H1 (cell line): ENCODE results near the gene EIF4E2. TPM values are rescaled to one million over a fixed set of nuclear protein-coding genes. Genes with fewer than 3 reads are reported as not detected.

Experiments used
- CTCF ChIA-PET: fragments of 300-600 bp; sonication (Branson Sonifier 250); formaldehyde crosslinking; loops from one replicate; lab custom pipeline; 2021; ENCODE audit not compliant: partially characterized antibody; lab: Charles Lee
- POLR2A ChIA-PET: fragments of 300-600 bp; sonication (Branson Sonifier 250); formaldehyde crosslinking; loops from one replicate; lab custom pipeline; 2021; ENCODE audit warnings: inconsistent platforms; ENCODE audit not compliant: partially characterized antibody; lab: Charles Lee
- DNase-seq, 2 experiments: peaks; one replicate each; pipeline versions ENCODE4 v3.0.0 to v3.0.0-alpha.2; 2010 to 2022; ENCODE audit warnings: low spot score in 2 of 2, low read depth in 1 of 2, mixed read lengths in 1 of 2
- FAIRE-seq: peaks from 2 replicates; lab custom pipeline; 2011; peaks lifted over from hg19 to GRCh38; lab: Jason Lieb, UNC
- H2AFZ ChIP-seq: 2 replicates; pipeline ENCODE4 v1.8.1; 2012; ENCODE audit warnings: low read length, inconsistent platforms
- H2AK5ac ChIP-seq: 2 replicates; pipeline ENCODE4 v1.6.1; 2013; ENCODE audit warnings: low read depth, low read length
- H2BK120ac ChIP-seq: replicated peaks from 2 replicates; pipeline ENCODE3; 2013; ENCODE audit warnings: low read depth, low read length, inconsistent platforms
- H2BK12ac ChIP-seq: 2 replicates; pipeline ENCODE4 v1.6.1; 2013; ENCODE audit warnings: low read depth, low read length
- H2BK15ac ChIP-seq: 2 replicates; pipeline ENCODE4 v1.6.1; 2013; ENCODE audit warnings: low read length
- H2BK20ac ChIP-seq: 2 replicates; pipeline ENCODE4 v1.6.1; 2013; ENCODE audit warnings: low read length
- H2BK5ac ChIP-seq: 2 replicates; pipeline ENCODE4 v1.6.1; 2013; ENCODE audit warnings: low read depth, low read length
- H3K14ac ChIP-seq: 2 replicates; pipeline ENCODE4 v1.6.1; 2013; ENCODE audit warnings: inconsistent platforms; ENCODE audit not compliant: insufficient read length
- H3K18ac ChIP-seq: 2 replicates; pipeline ENCODE4 v1.6.1; 2013; ENCODE audit warnings: low read length; ENCODE audit errors: extremely low read depth
- H3K23ac ChIP-seq: 2 replicates; pipeline ENCODE4 v1.6.1; 2013; ENCODE audit warnings: inconsistent platforms; ENCODE audit not compliant: insufficient read length
- H3K23me2 ChIP-seq: 2 replicates; pipeline ENCODE4 v1.6.1; 2013; ENCODE audit warnings: low read depth, low read length
- H3K27ac ChIP-seq: 2 replicates; pipeline ENCODE4 v1.6.1; 2011; ENCODE audit warnings: low read depth, low read length, inconsistent platforms
- H3K27me3 ChIP-seq, 4 experiments: replicated peaks in 1 of 4; 1 replicate in 1 of 4; 2 replicates in 3 of 4; pipeline versions ENCODE4 v1.6.1 to v1.8.1; 2011 to 2013; ENCODE audit warnings: low read length in 3 of 4, mild to moderate bottlenecking in 3 of 4, inconsistent platforms in 2 of 4, mixed read lengths in 2 of 4, moderate library complexity in 1 of 4; ENCODE audit not compliant: control insufficient read depth in 3 of 4, insufficient read depth in 3 of 4; ENCODE audit errors: extremely low read depth in 1 of 4
- H3K36me3 ChIP-seq, 4 experiments: 2 replicates each; pipeline versions ENCODE4 v1.6.1 to v1.8.1; 2011 to 2013; ENCODE audit warnings: mild to moderate bottlenecking in 4 of 4, low read length in 3 of 4, moderate library complexity in 2 of 4, control low read depth in 1 of 4, inconsistent platforms in 1 of 4; ENCODE audit not compliant: insufficient read depth in 4 of 4, control insufficient read depth in 2 of 4
- H3K4ac ChIP-seq: replicated peaks from 2 replicates; pipeline ENCODE3; 2013; ENCODE audit warnings: low read length, low read depth, mixed read lengths, inconsistent platforms; ENCODE audit not compliant: insufficient read length
- H3K4me1 ChIP-seq, 4 experiments: replicated peaks in 1 of 4; 1 replicate in 1 of 4; 2 replicates in 3 of 4; pipeline versions ENCODE4 v1.6.1 to v1.8.1; 2011 to 2013; ENCODE audit warnings: low read length in 3 of 4, inconsistent platforms in 2 of 4, mixed read lengths in 1 of 4; ENCODE audit not compliant: insufficient read depth in 4 of 4, control insufficient read depth in 3 of 4
- H3K4me2 ChIP-seq, 2 experiments: 2 replicates each; pipeline versions ENCODE4 v1.6.1 to v1.8.1; 2011 to 2013; ENCODE audit warnings: low read depth in 2 of 2, low read length in 2 of 2, control low read depth in 1 of 2, inconsistent platforms in 1 of 2, mild to moderate bottlenecking in 1 of 2; ENCODE audit not compliant: insufficient read depth in 1 of 2
- H3K4me3 ChIP-seq, 4 experiments: fragments of 200-600, 300-600 bp in 1 of 4; sonication (generic), shearing (Covaris generic), sonication (Bioruptor Twin) in 1 of 4; 2 replicates each; pipeline versions ENCODE4 v1.5.1 to v1.8.1; 2011 to 2016; ENCODE audit warnings: low read length in 4 of 4, low read depth in 3 of 4, control low read depth in 2 of 4, inconsistent platforms in 2 of 4, mild to moderate bottlenecking in 2 of 4, mixed read lengths in 1 of 4, moderate library complexity in 1 of 4; ENCODE audit not compliant: insufficient read depth in 2 of 4; ENCODE audit errors: extremely low read depth in 1 of 4
- H3K56ac ChIP-seq: replicated peaks from 2 replicates; pipeline ENCODE3; 2013; ENCODE audit warnings: low read depth, mild to moderate bottlenecking, mixed read lengths, low read length, inconsistent platforms; ENCODE audit not compliant: insufficient read length
- H3K79me1 ChIP-seq: 2 replicates; pipeline ENCODE4 v1.6.1; 2013; ENCODE audit warnings: low read depth, low read length, control low read depth
- H3K79me2 ChIP-seq, 2 experiments: 2 replicates each; pipeline versions ENCODE4 v1.6.1 to v1.8.1; 2012 to 2013; ENCODE audit warnings: low read length in 2 of 2, mild to moderate bottlenecking in 2 of 2, inconsistent platforms in 1 of 2; ENCODE audit not compliant: insufficient read depth in 2 of 2, control insufficient read depth in 1 of 2
- H3K9ac ChIP-seq, 4 experiments: replicated peaks in 1 of 4; 1 replicate in 1 of 4; 2 replicates in 3 of 4; pipeline versions ENCODE4 v1.6.1 to v1.8.1; 2011 to 2013; ENCODE audit warnings: low read depth in 3 of 4, low read length in 3 of 4, control low read depth in 2 of 4, mild to moderate bottlenecking in 2 of 4, moderate library complexity in 2 of 4, inconsistent platforms in 1 of 4; ENCODE audit errors: extremely low read depth in 1 of 4
- H3K9me3 ChIP-seq, 2 experiments: 2 replicates each; pipeline versions ENCODE4 v1.6.1 to v1.8.1; 2012 to 2013; ENCODE audit warnings: mild to moderate bottlenecking in 2 of 2, moderate library complexity in 2 of 2, control low read depth in 1 of 2, inconsistent platforms in 1 of 2, low read depth in 1 of 2, low read length in 1 of 2, mixed read lengths in 1 of 2; ENCODE audit not compliant: insufficient read depth in 2 of 2
- H4K20me1 ChIP-seq, 2 experiments: replicated peaks in 1 of 2; 2 replicates each; pipeline versions ENCODE3 to v1.8.1; 2011 to 2013; ENCODE audit warnings: inconsistent platforms in 2 of 2, low read length in 2 of 2, mild to moderate bottlenecking in 1 of 2; ENCODE audit not compliant: insufficient read depth in 2 of 2, control insufficient read depth in 1 of 2
- H4K5ac ChIP-seq: 2 replicates; pipeline ENCODE4 v1.6.1; 2013; ENCODE audit warnings: low read length, low read depth, mixed read lengths, inconsistent platforms; ENCODE audit not compliant: insufficient read length
- H4K8ac ChIP-seq: 2 replicates; pipeline ENCODE4 v1.8.0; 2013; ENCODE audit warnings: mild to moderate bottlenecking, moderate library complexity, low read length, inconsistent platforms; ENCODE audit not compliant: insufficient read depth; ENCODE audit errors: extremely low read depth
- H4K91ac ChIP-seq: replicated peaks from 2 replicates; pipeline ENCODE3; 2013; ENCODE audit warnings: low read length, mixed read lengths, inconsistent platforms; ENCODE audit not compliant: insufficient read length
- CEBPB ChIP-seq: IDR thresholded peaks from 2 replicates; pipeline ENCODE4 v1.6.1; 2012; ENCODE audit warnings: low read depth, low read length
- CREB1 ChIP-seq: IDR thresholded peaks from 2 replicates; pipeline ENCODE4 v1.6.1; 2012; ENCODE audit warnings: inconsistent platforms
- EZH2 ChIP-seq: fragments of 200-600 bp; sonication (generic); IDR thresholded peaks from 2 replicates; pipeline ENCODE4 v1.7.1; 2012; ENCODE audit warnings: low read depth, mild to moderate bottlenecking, moderate library complexity, low read length, inconsistent platforms; ENCODE audit not compliant: severe bottlenecking
- FOSL1 ChIP-seq: IDR thresholded peaks from 2 replicates; pipeline ENCODE4 v1.6.1; 2011; ENCODE audit warnings: mild to moderate bottlenecking, low read depth, low read length, moderate library complexity; ENCODE audit not compliant: insufficient read depth
- JUN ChIP-seq: IDR thresholded peaks from 2 replicates; pipeline ENCODE4 v1.6.1; 2011; ENCODE audit warnings: low read depth, mild to moderate bottlenecking, improper control_type of control experiment, low read length
- NRF1 ChIP-seq: IDR thresholded peaks from 2 replicates; pipeline ENCODE4 v1.6.1; 2011; ENCODE audit warnings: mild to moderate bottlenecking, low read depth, low read length, improper control_type of control experiment
- POLR2A ChIP-seq, 2 experiments: IDR thresholded peaks; 1 replicate in 1 of 2; 2 replicates in 1 of 2; pipeline ENCODE4 v1.6.1; 2011; ENCODE audit warnings: low read depth in 2 of 2, low read length in 2 of 2, mild to moderate bottlenecking in 2 of 2; ENCODE audit errors: control extremely low read depth in 1 of 2
- RFX5 ChIP-seq: IDR thresholded peaks from 2 replicates; pipeline ENCODE4 v1.6.1; 2011; ENCODE audit warnings: low read depth, low read length, improper control_type of control experiment, borderline replicate concordance
- RNF2 ChIP-seq: fragments of 200-900, 300-1000 bp; sonication (generic); IDR thresholded peaks from 2 replicates; pipeline ENCODE4 v1.7.1; 2016; ENCODE audit warnings: borderline replicate concordance, low read depth, mild to moderate bottlenecking, antibody characterized with exemption, low read length; ENCODE audit not compliant: poor library complexity, severe bottlenecking; ENCODE audit errors: missing control alignments
- SP1 ChIP-seq: IDR thresholded peaks from 2 replicates; pipeline ENCODE4 v1.6.1; 2011; ENCODE audit warnings: low read depth, low read length
- YY1 ChIP-seq: IDR thresholded peaks from 2 replicates; pipeline ENCODE4 v1.6.1; 2011; ENCODE audit warnings: low read depth, mild to moderate bottlenecking, low read length
- WGBS, 2 experiments: shearing (Covaris generic) in 1 of 2; methylation state at CpG; one replicate each; pipeline versions ENCODE4 v1.1.6 to v1.1.7; 2013 to 2015; ENCODE audit warnings: low lambda C conversion rate in 2 of 2, mixed read lengths in 2 of 2, inconsistent platforms in 1 of 2, low coverage in 1 of 2, missing lambda C conversion rate in 1 of 2; ENCODE audit not compliant: insufficient replicate concordance in 2 of 2, insufficient coverage in 1 of 2, insufficient read length in 1 of 2; ENCODE audit errors: extremely low coverage in 1 of 2, missing lambda C conversion rate in 1 of 2; 5-methylcytosine and 5-hydroxymethylcytosine counted together
- polyA plus RNA-seq, 7 experiments: library from polyadenylated mRNA; depleted of rRNA in 3 of 7; stranded (reverse) in 5 of 7; unstranded in 2 of 7; fragments of >200 nt in 5 of 7; fragments of 200-250 nt in 2 of 7; gene quantifications; 1 replicate in 5 of 7; 2 replicates in 1 of 7; 4 replicates in 1 of 7; pipeline versions ENCODE4 v1.2.1 to v1.2.3, GENCODE V29; 2011 to 2013; ENCODE audit warnings: missing spikeins in 2 of 7, mixed read lengths in 2 of 7
- total RNA-seq: library from RNA; stranded (reverse); fragmentation: NEBNext Ultra II Directional; extraction: Animal tissue kit (Norgen Biotek cat#: 25700); gene quantifications from 2 replicates; pipeline ENCODE4 v1.2.1, GENCODE V29; 2021
- TF ChIP-seq, protein P1 (sequence below), 3 experiments: IDR thresholded peaks; 1 replicate in 2 of 3; 2 replicates in 1 of 3; pipeline versions ENCODE4 v1.5.1 to v1.6.1; 2011; ENCODE audit warnings: low read length in 3 of 3, mild to moderate bottlenecking in 3 of 3, inconsistent platforms in 2 of 3, low read depth in 1 of 3, moderate library complexity in 1 of 3; ENCODE audit not compliant: insufficient read depth in 1 of 3; ENCODE audit errors: control extremely low read depth in 1 of 3

The EIF4E2 gene
- total and polyA plus RNA-seq, 2 of the 8 experiments (the other 6 are each of a cell fraction or from before 2014, with no cell fraction given): 39.4 to 114 TPM

DNA sequence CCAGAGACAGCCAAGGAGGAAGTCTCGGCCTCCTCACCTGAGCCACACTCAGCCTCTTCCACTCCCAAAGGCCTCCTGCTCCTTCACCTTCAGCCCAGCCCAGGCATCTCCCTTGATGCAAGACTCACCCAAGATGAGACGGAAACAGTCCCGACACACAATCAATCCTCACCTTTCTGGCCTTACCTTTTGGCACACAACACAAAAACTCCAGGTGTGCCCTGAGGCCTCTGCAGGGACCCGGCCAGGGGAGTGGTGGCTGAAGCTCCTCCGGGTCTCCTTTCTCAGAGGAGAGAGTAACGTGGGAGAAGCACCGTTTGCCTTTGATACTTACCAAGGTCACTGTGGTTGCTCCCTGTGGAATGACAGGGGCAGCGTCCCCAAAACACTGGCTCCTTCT, 59.1 kb downstream of the EIF4E2 start:
- H2BK20ac ChIP-seq: no peak overlapping the region
- H2AFZ ChIP-seq: no peak overlapping the region
- no peak overlapping the region for H4K91ac ChIP-seq
- H3K18ac ChIP-seq: no peak overlapping the region
- H2BK5ac ChIP-seq: no peak overlapping the region; the same call in 1 of the 2 replicates
- H3K23me2 ChIP-seq: peaks cover 4% of the 10 kb centered on the region; the same call in 1 of the 2 replicates
- no peaks in the 10 kb centered on the region for H3K36me3 ChIP-seq
- H3K14ac ChIP-seq: no peak overlapping the region
- no peak overlapping the region for H3K4me3 ChIP-seq
- H3K9ac ChIP-seq: no peak overlapping the region
- H3K79me2 ChIP-seq: no peaks in the 10 kb centered on the region
- ChIA-PET CTCF (interaction anchor here (0.9 to 4.2 kb wide), 4 partner anchors 11 to 88 kb away, joined by 3 to 58 read pairs (median 11); no protein-coding TSS in a partner anchor), POLR2A (no interaction called here)
- DNase-seq (no peak), FAIRE-seq (no peak)
- no peaks in the 10 kb centered on the region; a peak in 1 of 7 replicates for H3K4me1 ChIP-seq
- H2BK15ac ChIP-seq: no peak overlapping the region
- H3K4ac ChIP-seq: no peak overlapping the region
- no peak overlapping the region for H2BK12ac ChIP-seq
- no peaks in the 10 kb centered on the region for H3K79me1 ChIP-seq
- no peaks in the 10 kb centered on the region for H3K9me3 ChIP-seq
- WGBS, 2 experiments: 84% methylated on average over 8 of the region's 8 CpGs; no CpG with 5 or more reads in 1 of the 2 experiments
- no peaks in the 10 kb centered on the region for H3K27me3 ChIP-seq
- no peak overlapping the region for H2AK5ac ChIP-seq
- no peak overlapping the region for H2BK120ac ChIP-seq
- H4K8ac ChIP-seq: no peak overlapping the region
- no peak overlapping the region for H4K5ac ChIP-seq
- H4K20me1 ChIP-seq: peaks cover 0 to 1% of the 10 kb centered on the region in 2 experiments
- no peak overlapping the region for H3K23ac ChIP-seq
- no peak overlapping the region for H3K56ac ChIP-seq
- no peak overlapping the region for H3K27ac ChIP-seq
- no peak overlapping the region for H3K4me2 ChIP-seq
- no peak for TF ChIP-seq NRF1
- TF ChIP-seq RFX5: no peak
- no peak for TF ChIP-seq POLR2A (IDR thresholded peaks at IDR 0.05; ENCODE audit: control extremely low read depth in 1 of 2, low read depth in 2 of 2, low read length in 2 of 2)
- no peak for TF ChIP-seq SP1
- TF ChIP-seq JUN: no peak
- TF ChIP-seq, protein P1, sequence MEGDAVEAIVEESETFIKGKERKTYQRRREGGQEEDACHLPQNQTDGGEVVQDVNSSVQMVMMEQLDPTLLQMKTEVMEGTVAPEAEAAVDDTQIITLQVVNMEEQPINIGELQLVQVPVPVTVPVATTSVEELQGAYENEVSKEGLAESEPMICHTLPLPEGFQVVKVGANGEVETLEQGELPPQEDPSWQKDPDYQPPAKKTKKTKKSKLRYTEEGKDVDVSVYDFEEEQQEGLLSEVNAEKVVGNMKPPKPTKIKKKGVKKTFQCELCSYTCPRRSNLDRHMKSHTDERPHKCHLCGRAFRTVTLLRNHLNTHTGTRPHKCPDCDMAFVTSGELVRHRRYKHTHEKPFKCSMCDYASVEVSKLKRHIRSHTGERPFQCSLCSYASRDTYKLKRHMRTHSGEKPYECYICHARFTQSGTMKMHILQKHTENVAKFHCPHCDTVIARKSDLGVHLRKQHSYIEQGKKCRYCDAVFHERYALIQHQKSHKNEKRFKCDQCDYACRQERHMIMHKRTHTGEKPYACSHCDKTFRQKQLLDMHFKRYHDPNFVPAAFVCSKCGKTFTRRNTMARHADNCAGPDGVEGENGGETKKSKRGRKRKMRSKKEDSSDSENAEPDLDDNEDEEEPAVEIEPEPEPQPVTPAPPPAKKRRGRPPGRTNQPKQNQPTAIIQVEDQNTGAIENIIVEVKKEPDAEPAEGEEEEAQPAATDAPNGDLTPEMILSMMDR (IDR thresholded peaks at IDR 0.05; ENCODE audit: control extremely low read depth in 1 of 3, insufficient read depth in 1 of 3, low read depth in 1 of 3, low read length in 3 of 3): no peak
- no peak for TF ChIP-seq YY1
- no peak for TF ChIP-seq FOSL1
- no peak for TF ChIP-seq CREB1
- TF ChIP-seq CEBPB: no peak
- no peak for TF ChIP-seq RNF2
- no peak for TF ChIP-seq EZH2
